ENCODE data around the gene SPTBN4. TPM values are rescaled to one million over a fixed set of nuclear protein-coding genes. Genes with fewer than 3 reads are reported as not detected.

Gene SPTBN4
- total RNA-seq, result under 0.01 TPM

DNA sequence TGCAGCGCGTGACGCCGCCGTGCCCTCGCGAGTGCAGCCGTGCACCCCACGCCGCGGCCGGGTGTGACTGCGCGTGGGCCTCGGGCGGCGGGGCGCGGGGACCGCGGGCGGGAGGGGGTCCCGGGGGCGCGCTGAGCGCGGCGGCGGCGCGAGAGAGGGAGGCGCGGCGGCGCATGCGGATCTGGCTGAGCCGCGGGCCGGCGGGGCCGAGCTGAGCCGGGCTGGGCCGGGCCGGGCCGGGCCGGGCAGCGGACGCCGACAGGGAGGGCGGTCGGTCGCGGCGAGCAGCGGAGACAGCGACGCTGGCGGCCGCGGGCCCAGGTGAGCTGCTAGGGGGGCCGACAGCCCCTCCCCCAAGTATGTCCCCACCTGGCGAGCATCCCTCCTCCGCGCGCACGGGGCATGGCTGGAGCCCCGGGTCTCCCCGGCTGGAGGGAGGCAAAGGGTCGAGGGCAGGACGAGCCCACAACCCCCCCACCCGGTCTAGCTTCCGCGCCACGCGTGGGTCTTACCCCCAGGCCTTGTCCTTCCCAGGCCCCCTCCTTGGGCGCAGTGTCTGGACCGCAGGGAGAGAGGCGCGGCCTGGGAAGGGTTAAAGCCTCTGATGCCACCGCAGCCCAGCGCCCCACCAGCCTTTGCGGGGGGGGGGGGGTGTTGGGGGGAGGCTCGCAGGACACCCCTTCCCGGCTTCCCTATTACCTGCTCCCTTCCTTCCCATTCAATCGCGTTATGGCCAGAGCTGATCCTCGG is at the start of gene SPTBN4:
SPTBN4 (plus strand) TSS at position 17 of the 750 bp plus-strand sequence. CDS start 5,621 bp downstream, outside the sequence.
- peak within 1 kb of the TSS; percentile 10 for H3K4me3 ChIP-seq (ENCODE audit: low read length)
- H3K9me3 ChIP-seq (ENCODE audit: low read depth, low read length), result no peaks in the 10 kb centered on the region
- peaks cover 13% of the 10 kb centered on the region for H3K27me3 ChIP-seq (ENCODE audit: insufficient read depth, low read length)
- H3K4me1 ChIP-seq (ENCODE audit: insufficient read depth, low read length), result peaks cover 47% of the 10 kb centered on the region

- Histone ChIP-seq H3K9me3 (ENCODE audit: low read depth, low read length) (no peaks in the 10 kb centered on the region), H3K4me3 (ENCODE audit: low read length) (no peak overlapping the region), H3K4me1 (ENCODE audit: insufficient read depth, low read length) (peaks cover 40% of the 10 kb centered on the region), H3K27me3 (ENCODE audit: insufficient read depth, low read length) (no peaks in the 10 kb centered on the region)
These were observed 49.2 kb upstream of the SPTBN4 start for GRCh38 chr19:40417643-40417981.

- Histone ChIP-seq H3K4me3 (ENCODE audit: low read length) (no peak overlapping the region), H3K27me3 (ENCODE audit: insufficient read depth, low read length) (no peaks in the 10 kb centered on the region), H3K9me3 (ENCODE audit: low read depth, low read length) (no peaks in the 10 kb centered on the region), H3K4me1 (ENCODE audit: insufficient read depth, low read length) (peaks cover 43% of the 10 kb centered on the region)
These were observed 48.8 kb upstream of the SPTBN4 start for GRCh38 chr19:40418040-40418439.

DNA sequence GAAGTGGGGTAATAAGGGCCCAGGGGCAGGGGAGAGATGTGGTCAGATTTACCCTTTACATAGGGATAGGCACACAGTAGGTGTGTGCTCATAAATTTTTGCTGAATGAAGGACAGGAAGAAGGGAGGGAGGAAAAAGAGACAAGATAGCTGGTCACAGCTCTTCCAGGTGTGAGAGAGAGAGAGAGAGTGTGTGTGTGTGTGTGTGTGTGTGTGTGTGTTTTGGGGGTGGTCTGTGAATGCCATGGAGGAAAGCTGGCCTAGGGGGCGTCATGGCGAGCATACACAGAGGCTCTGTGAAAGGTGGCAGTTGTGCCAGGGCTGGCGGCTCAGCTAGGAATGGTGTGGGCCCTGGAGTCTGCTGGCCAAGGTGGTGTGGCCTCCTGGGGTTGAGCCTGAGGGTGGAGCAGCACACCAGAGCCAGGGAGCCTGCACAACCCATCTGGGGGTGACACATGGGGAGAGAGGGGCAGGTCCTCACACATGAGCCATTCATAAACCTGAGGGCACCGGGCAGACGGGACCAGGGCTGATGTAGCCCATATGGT is 47.7 kb upstream of the SPTBN4 start:
- Histone ChIP-seq H3K9me3 (ENCODE audit: low read depth, low read length) (no peaks in the 10 kb centered on the region), H3K4me1 (ENCODE audit: insufficient read depth, low read length) (peaks cover 50% of the 10 kb centered on the region)

DNA sequence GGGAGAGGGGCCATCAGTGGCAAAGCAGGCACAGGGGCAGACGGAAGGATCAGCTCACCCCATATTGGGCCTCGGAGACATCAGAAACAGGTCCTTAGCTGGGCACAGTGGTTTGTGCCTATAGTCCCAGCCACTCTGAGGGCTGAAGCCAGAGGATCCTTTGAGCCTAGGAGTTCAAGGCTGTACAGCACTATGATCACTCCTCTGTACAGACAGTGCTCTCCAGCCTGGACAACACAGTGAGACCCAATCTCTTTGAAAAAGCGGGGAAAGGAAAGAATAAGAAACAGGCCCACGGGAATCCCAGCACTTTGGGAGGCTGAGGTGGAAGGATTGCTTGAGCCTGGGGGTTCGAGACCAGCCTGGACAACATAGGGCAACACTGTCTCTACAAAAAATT is 47.0 kb upstream of the SPTBN4 start:
- no peaks in the 10 kb centered on the region for H3K9me3 ChIP-seq (ENCODE audit: low read depth, low read length)
- peaks cover 57% of the 10 kb centered on the region for H3K4me1 ChIP-seq (ENCODE audit: insufficient read depth, low read length)
- H3K4me3 ChIP-seq (ENCODE audit: low read length), result no peak overlapping the region
- H3K27me3 ChIP-seq (ENCODE audit: insufficient read depth, low read length), result no peaks in the 10 kb centered on the region

More for the DNA sequence above, 47.7 kb upstream of the SPTBN4 start:
- Histone ChIP-seq H3K27me3 (ENCODE audit: insufficient read depth, low read length) (no peaks in the 10 kb centered on the region), H3K4me3 (ENCODE audit: low read length) (no peak overlapping the region)

GRCh38 chr19:40420451-40420765 is 46.4 kb upstream of the SPTBN4 start:
- Histone ChIP-seq H3K4me1 (ENCODE audit: insufficient read depth, low read length) (peaks cover 59% of the 10 kb centered on the region), H3K9me3 (ENCODE audit: low read depth, low read length) (no peaks in the 10 kb centered on the region), H3K4me3 (ENCODE audit: low read length) (peak overlapping the region; percentile 86), H3K27me3 (ENCODE audit: insufficient read depth, low read length) (no peaks in the 10 kb centered on the region)

DNA sequence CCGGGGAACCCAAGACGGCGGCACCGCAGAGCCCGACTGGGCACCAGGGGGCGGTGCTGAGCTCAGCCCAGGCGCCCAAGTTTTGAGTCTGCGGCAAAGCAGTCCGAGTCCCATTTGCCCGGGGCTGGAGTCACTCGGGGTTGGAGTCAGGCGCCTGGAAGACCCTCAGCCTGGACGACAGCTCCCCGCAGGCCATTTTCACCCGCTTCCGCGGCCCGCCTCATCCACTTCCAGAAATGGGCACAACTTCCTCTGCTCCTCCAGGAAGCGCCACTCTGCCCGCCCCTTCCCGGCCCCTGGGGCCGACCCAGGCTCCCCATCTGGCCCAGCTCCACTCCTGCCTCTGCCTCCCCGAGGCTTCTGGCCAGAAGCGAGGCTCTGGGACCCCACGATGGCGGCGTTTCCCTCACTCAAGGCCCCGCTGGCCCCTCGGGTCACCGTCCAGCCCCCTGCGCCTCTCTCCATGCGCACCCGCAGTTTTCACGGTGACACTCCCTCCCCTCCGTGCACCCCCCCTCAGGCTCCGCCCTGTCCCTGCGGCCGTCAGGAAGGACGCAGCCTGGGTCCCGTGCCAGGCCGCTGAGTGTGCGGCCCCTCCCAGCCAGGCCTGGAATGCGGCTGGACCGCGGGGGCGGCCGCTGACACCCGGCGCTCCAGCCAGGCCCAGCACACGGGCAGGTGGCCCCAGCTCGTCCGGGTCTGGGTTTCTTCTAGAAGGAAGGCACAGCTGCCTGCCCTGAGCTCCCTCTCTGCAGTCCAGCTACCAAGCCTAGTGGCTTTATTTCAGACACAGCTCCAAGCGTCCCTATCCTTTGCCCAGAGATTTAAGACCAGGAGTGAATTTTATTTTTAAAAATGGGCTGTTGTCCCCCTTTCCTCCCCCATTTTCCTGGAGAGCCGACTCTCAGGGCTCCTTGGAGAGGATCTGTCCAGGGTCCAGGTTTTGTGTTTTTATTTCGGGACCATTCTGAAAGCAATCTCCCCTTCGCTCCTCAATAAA is 45.7 kb upstream of the SPTBN4 start:
- Histone ChIP-seq H3K4me3 (ENCODE audit: low read length) (peak overlapping the region; percentile 86), H3K9me3 (ENCODE audit: low read depth, low read length) (no peaks in the 10 kb centered on the region), H3K27me3 (ENCODE audit: insufficient read depth, low read length) (no peaks in the 10 kb centered on the region), H3K4me1 (ENCODE audit: insufficient read depth, low read length) (peaks cover 59% of the 10 kb centered on the region)

DNA sequence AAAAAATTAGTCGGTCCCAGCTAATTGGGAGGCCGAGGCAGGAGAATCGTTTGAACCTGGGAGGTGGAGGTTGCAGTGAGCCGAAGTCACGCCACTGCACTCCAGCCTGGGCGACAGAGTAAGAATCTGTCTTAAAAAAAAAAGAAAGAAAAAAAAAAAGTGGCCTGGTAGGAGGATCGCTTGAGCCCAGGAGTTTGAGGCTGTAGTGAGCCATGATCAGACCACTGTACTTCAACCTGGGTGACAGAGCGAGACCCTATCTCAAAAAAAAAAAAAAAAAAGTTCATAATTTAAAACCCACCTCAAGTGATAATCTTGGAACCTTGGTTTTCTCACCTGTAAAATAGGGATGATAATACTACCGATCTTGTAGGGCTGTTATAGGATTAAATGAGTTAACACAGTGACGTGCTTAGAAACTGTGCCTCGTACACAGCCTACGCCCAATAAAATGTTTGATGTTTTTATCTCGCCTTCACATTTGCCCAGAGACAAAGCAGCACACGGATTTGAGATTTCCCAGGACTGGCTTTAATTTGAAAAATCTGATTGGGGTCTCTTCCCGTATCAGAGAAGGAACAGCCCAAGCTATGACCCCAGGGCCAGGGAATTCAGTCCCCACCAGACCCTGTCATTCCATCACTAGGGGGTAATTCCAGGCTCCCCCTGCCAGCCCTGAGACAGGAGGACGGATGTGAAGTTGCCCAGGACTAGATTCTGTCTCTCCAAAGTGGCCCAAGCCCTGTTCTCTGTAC is 44.6 kb upstream of the SPTBN4 start:
- no peak overlapping the region for H3K4me3 ChIP-seq (ENCODE audit: low read length)

GRCh38 chr19:40422748-40423566 is 43.8 kb upstream of the SPTBN4 start:
- Histone ChIP-seq H3K9me3 (ENCODE audit: low read depth, low read length) (no peaks in the 10 kb centered on the region), H3K4me1 (ENCODE audit: insufficient read depth, low read length) (peaks cover 45% of the 10 kb centered on the region), H3K4me3 (ENCODE audit: low read length) (no peak overlapping the region), H3K27me3 (ENCODE audit: insufficient read depth, low read length) (no peaks in the 10 kb centered on the region)

More for the DNA sequence above, 44.6 kb upstream of the SPTBN4 start:
- H3K9me3 ChIP-seq (ENCODE audit: low read depth, low read length), result no peaks in the 10 kb centered on the region
- no peaks in the 10 kb centered on the region for H3K27me3 ChIP-seq (ENCODE audit: insufficient read depth, low read length)
- peaks cover 53% of the 10 kb centered on the region for H3K4me1 ChIP-seq (ENCODE audit: insufficient read depth, low read length)

DNA sequence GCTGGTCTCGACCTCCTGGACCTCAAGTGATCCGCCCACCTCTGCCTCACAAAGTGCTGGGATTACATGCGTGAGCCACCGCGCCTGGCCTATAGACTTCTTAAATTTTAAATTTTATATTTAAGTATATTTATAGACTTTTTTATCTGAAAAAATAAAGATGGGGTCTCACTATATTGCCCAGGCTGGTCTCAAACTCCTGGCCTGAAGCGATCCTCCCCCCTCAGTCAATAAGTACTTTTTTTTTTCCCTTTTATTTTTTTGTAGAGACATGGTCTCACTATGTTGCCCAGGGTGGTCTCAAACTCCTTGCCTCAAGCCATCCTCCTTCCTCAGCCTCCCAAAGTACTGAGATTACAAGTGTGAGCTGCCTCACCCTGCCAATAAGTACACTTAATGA is 42.9 kb upstream of the SPTBN4 start:
- Histone ChIP-seq H3K4me3 (ENCODE audit: low read length) (no peak overlapping the region), H3K27me3 (ENCODE audit: insufficient read depth, low read length) (no peaks in the 10 kb centered on the region), H3K4me1 (ENCODE audit: insufficient read depth, low read length) (peaks cover 44% of the 10 kb centered on the region), H3K9me3 (ENCODE audit: low read depth, low read length) (no peaks in the 10 kb centered on the region)

- Histone ChIP-seq H3K27me3 (ENCODE audit: insufficient read depth, low read length) (no peaks in the 10 kb centered on the region), H3K4me3 (ENCODE audit: low read length) (peak overlapping the region; percentile 83), H3K4me1 (ENCODE audit: insufficient read depth, low read length) (peaks cover 44% of the 10 kb centered on the region)
These were observed 42.0 kb upstream of the SPTBN4 start for GRCh38 chr19:40424637-40425449.

DNA sequence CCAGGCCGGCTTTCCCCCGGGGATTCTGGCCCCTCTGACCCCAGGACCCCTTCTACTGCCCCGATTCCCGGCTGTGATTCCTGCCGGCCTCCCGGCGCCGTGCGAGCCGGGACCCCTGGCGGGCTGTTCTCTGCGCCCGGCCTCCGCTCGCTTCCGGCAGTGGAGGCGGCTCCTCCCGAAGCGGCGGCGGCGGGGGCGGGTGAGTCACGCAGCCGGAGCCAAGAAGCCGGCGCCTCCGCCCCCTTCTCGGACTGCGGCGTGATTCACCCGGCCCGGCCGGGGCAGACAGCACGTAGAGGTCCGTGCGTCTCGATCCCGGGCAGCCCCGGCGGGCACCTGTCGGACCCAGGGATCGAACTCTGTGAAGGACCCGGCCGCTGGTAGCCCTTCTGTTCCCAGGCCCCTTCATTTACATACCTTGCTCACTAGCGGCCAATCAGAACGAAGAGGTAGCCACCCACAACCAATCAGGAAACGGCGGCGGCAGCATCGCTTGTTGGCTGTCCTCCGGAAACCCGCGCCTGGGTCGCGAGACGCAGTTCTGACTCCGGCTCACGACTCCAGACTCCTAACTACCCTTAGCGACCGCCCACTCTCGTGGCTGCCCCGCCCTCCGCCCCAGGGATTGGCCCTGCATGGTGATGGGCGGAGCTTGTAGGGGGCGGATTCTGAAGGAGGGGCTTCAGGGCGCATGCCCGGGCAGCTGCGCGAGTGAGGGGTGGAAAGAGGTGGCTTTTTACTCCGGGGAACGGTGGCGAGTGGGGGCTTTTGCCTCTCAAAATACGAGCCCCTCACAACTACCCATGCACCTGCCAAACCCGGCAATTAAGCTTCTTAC is 41.1 kb upstream of the SPTBN4 start, which contains the start of gene SERTAD1:
SERTAD1 (minus strand) TSS at position 543 of the 838 bp plus-strand sequence. CDS start 2,446 bp downstream, outside the sequence.
- peak within 1 kb of the TSS; percentile 83 for H3K4me3 ChIP-seq (ENCODE audit: low read length)
- H3K27me3 ChIP-seq (ENCODE audit: insufficient read depth, low read length), result no peaks in the 10 kb centered on the region
- peaks cover 38% of the 10 kb centered on the region for H3K4me1 ChIP-seq (ENCODE audit: insufficient read depth, low read length)
- no peaks in the 10 kb centered on the region for H3K9me3 ChIP-seq (ENCODE audit: low read depth, low read length)

More at GRCh38 chr19:40424637-40425449, 42.0 kb upstream of the SPTBN4 start:
- H3K9me3 ChIP-seq (ENCODE audit: low read depth, low read length), result no peaks in the 10 kb centered on the region
